NAMALWA (cell line): ENCODE results near the gene PDE4DIP.
A peak's percentile ranks its signal among the peaks of the same experiment; 100 is the strongest.
"Not testable (repeated sequence)": the region's sequence is repeated elsewhere in the genome, so short reads cannot be mapped to it uniquely, and the experiment has no call there.

Experiments used
- DNase-seq: peaks from one replicate; pipeline ENCODE4 v3.0.0-alpha.2; 2015; ENCODE audit warnings: low spot score

The PDE4DIP gene

GRCh38 chr1:148921047-148921446 lies 76.8 kb downstream of the PDE4DIP start:
- not testable (repeated sequence) for DNase-seq

DNA sequence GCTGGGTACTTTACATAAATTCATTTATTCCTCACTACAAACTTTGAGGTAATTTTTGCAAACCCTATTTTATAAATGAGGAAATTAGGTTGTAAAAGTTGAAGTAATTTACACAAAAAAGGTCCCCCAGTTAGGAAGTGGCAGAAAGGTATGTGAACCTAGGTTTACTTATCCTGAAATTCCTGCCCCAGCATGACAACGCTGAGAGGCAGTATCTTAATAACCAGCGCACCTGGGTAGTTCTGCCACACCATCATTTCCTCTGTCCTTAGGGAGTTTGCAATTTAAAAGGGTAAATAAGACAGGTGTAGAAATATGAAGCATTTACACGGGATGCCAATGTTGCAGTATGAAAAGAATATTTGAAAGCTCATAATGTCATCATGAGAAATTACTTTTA lies 79.6 kb downstream of the PDE4DIP start:
- not testable (repeated sequence) for DNase-seq

DNA sequence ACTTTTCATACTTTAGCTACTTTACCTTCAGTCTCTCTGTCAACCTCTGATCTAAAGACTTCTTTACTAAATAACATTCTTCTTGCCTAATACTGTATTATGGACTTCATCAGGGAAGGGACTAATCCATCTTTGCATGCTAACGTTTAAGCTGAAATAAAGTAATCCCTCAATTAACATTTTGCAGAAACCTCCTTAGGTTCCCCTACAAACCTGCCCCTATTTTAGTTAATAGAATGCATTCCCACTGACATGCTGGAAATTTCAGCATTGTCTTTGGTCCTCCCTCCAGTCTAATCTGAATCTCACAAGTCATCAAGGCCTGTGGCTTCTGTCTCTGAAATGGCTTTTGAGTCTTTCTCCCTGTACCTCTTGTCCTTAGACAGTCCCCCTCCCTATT lies 83.4 kb downstream of the PDE4DIP start:
- not testable (repeated sequence) for DNase-seq

GRCh38 chr1:148929253-148929652 lies 85.0 kb downstream of the PDE4DIP start:
- not testable (repeated sequence) for DNase-seq

- not testable (repeated sequence) for DNase-seq
These were observed 91.3 kb downstream of the PDE4DIP start for GRCh38 chr1:148935381-148936002.

DNA sequence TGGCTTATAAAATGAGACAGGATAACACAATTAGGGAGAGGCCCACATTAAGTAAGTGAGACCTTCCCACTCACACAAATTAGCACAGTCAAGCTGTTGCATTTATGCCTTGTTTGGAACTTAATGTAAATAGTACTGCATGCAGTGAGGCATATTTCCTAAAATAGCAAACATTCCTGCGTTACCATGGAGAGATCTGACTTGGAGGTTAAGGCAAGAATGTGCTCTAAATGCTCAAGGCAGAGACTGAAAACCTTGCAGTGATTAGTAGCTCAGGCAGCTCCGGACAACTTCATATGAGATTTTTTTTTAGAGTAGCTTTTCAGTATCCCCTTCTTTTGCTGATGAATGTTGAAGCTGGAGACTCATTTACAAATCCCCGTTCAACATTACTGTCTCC lies 98.7 kb downstream of the PDE4DIP start:
- not testable (repeated sequence) for DNase-seq

GRCh38 chr1:148945130-148945529 lies 100.9 kb downstream of the PDE4DIP start:
- not testable (repeated sequence) for DNase-seq

DNA sequence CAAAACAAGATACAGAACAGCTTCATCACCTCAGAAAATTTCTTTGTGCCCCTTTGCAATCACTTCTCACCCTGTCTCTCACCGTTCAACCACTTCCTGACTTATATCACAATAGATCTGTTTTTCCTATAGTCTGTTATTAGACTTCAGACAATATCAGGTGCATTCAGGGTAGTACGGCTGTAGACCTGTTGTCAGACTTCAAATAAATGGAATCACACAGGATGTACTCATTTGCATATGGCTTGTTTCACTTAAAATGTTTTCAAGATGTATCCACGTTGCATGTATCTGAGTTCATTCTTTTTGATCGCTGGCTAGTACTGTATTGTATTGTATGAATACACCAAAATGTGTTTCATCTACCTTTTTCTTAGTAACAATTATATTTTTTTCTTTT lies 104.5 kb downstream of the PDE4DIP start:
- not testable (repeated sequence) for DNase-seq

GRCh38 chr1:148951336-148952227 lies 107.4 kb downstream of the PDE4DIP start:
- peak; percentile 93 for DNase-seq

GRCh38 chr1:148952253-148952937 lies 108.2 kb downstream of the PDE4DIP start:
- not testable (repeated sequence) for DNase-seq

DNA sequence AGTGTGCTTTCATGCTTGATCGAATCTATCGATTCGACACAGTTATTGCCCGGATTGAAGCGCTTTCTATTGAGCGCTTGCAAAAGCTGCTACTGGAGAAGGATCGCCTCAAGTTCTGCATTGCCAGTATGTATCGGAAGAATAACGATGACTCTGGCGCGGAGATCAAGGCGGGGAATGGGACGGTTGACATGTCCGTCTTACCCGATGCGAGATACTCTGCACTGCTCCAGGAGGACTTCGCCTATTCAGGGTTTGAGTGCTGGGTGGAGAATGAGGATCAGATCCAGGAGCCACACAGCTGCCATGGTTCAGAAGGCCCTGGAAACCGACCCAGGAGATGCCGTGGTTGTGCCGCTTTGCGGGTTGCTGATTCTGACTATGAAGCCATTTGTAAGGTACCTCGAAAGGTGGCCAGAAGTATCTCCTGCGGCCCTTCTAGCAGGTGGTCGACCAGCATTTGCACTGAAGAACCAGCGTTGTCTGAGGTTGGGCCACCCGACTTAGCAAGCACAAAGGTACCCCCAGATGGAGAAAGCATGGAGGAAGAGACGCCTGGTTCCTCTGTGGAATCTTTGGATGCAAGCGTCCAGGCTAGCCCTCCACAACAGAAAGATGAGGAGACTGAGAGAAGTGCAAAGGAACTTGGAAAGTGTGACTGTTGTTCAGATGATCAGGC lies 108.8 kb downstream of the PDE4DIP start:
- peak; percentile 12 for DNase-seq

- DNase-seq = not testable (repeated sequence)
These were observed 109.5 kb downstream of the PDE4DIP start for GRCh38 chr1:148953730-148954129.

- not testable (repeated sequence) for DNase-seq
These were observed 114.1 kb downstream of the PDE4DIP start for GRCh38 chr1:148958343-148958742.

- not testable (repeated sequence) for DNase-seq
These were observed 116.2 kb downstream of the PDE4DIP start for GRCh38 chr1:148960212-148961000.

- not testable (repeated sequence) for DNase-seq
These were observed 118.1 kb downstream of the PDE4DIP start for GRCh38 chr1:148962127-148962857.

GRCh38 chr1:148966084-148966483 lies 121.9 kb downstream of the PDE4DIP start:
- DNase-seq = not testable (repeated sequence)

GRCh38 chr1:148967580-148967979 lies 123.4 kb downstream of the PDE4DIP start:
- DNase-seq = not testable (repeated sequence)

- DNase-seq = not testable (repeated sequence)
These were observed 124.5 kb downstream of the PDE4DIP start for GRCh38 chr1:148968682-148969081.

- not testable (repeated sequence) for DNase-seq
These were observed 124.9 kb downstream of the PDE4DIP start for GRCh38 chr1:148969126-148969525.

- DNase-seq = not testable (repeated sequence)
These were observed 131.2 kb downstream of the PDE4DIP start for GRCh38 chr1:148975453-148975852.
